Measurements from ENCODE around the gene KCNQ4.

Gene KCNQ4

GRCh38 chr1:40743860-40744259 is 39.7 kb upstream of the KCNQ4 start:
- no peak overlapping the region for H3K4me3 ChIP-seq (ENCODE audit: low read length)
- no peaks in the 10 kb centered on the region for H3K4me1 ChIP-seq (ENCODE audit: insufficient read depth, low read length)
- peaks cover 69% of the 10 kb centered on the region for H3K36me3 ChIP-seq (ENCODE audit: insufficient read depth, low read length)
- no peak overlapping the region for H3K9ac ChIP-seq (ENCODE audit: low read depth, low read length)
- no peak overlapping the region for H3K27ac ChIP-seq (ENCODE audit: low read depth, low read length)
- no peaks in the 10 kb centered on the region for H3K27me3 ChIP-seq (ENCODE audit: insufficient read depth, low read length)
- WGBS, result 92% methylated on average over 3 of the region's 3 CpGs
- H3K9me3 ChIP-seq (ENCODE audit: insufficient read depth, low read depth, low read length), result no peaks in the 10 kb centered on the region

DNA sequence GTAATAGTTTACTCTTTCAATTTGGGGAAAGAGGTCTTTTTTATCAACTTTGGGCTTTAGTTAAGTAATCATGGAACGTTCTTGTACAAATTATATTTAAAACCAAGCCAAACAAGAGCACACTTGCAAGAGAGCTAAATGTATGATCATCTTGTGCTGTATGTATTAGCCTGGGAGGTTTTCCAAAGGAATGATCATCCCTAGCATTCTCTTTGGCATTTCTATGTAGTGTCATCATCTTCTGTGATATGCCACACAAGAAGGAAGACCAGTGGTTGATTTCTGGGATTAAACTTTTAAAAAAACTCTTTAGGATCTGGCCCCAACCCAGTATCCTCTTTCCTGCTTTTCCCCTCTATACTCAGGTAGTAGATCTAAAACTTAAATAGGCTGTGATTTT is 38.4 kb upstream of the KCNQ4 start:
- Histone ChIP-seq H3K36me3 (ENCODE audit: insufficient read depth, low read length) (peaks cover 69% of the 10 kb centered on the region), H3K9ac (ENCODE audit: low read depth, low read length) (no peak overlapping the region), H3K4me3 (ENCODE audit: low read length) (no peak overlapping the region), H3K27ac (ENCODE audit: low read depth, low read length) (no peak overlapping the region), H3K4me1 (ENCODE audit: insufficient read depth, low read length) (no peaks in the 10 kb centered on the region), H3K9me3 (ENCODE audit: insufficient read depth, low read depth, low read length) (no peaks in the 10 kb centered on the region), H3K27me3 (ENCODE audit: insufficient read depth, low read length) (no peaks in the 10 kb centered on the region)
- WGBS, result no CpG with 5 or more reads among the region's 1 CpG

GRCh38 chr1:40746344-40747090 is 37.1 kb upstream of the KCNQ4 start:
- no peaks in the 10 kb centered on the region for H3K4me1 ChIP-seq (ENCODE audit: insufficient read depth, low read length)

GRCh38 chr1:40748841-40749718 is 34.5 kb upstream of the KCNQ4 start:
- WGBS, result 95% methylated on average over 5 of the region's 5 CpGs
- peaks cover 76% of the 10 kb centered on the region for H3K36me3 ChIP-seq (ENCODE audit: insufficient read depth, low read length)

More at GRCh38 chr1:40746344-40747090, 37.1 kb upstream of the KCNQ4 start:
- no peak overlapping the region for H3K4me3 ChIP-seq (ENCODE audit: low read length)
- no peaks in the 10 kb centered on the region for H3K9me3 ChIP-seq (ENCODE audit: insufficient read depth, low read depth, low read length)
- 100% methylated on average over 2 of the region's 2 CpGs for WGBS
- H3K27ac ChIP-seq (ENCODE audit: low read depth, low read length), result no peak overlapping the region
- H3K27me3 ChIP-seq (ENCODE audit: insufficient read depth, low read length), result no peaks in the 10 kb centered on the region
- H3K9ac ChIP-seq (ENCODE audit: low read depth, low read length), result no peak overlapping the region
- peaks cover 71% of the 10 kb centered on the region for H3K36me3 ChIP-seq (ENCODE audit: insufficient read depth, low read length)

GRCh38 chr1:40749817-40750216 is 33.8 kb upstream of the KCNQ4 start:
- H3K4me1 ChIP-seq (ENCODE audit: insufficient read depth, low read length), result no peaks in the 10 kb centered on the region
- no peak overlapping the region for H3K9ac ChIP-seq (ENCODE audit: low read depth, low read length)
- 85% methylated on average over 3 of the region's 3 CpGs for WGBS
- H3K9me3 ChIP-seq (ENCODE audit: insufficient read depth, low read depth, low read length), result no peaks in the 10 kb centered on the region
- no peak overlapping the region for H3K4me3 ChIP-seq (ENCODE audit: low read length)
- no peaks in the 10 kb centered on the region for H3K27me3 ChIP-seq (ENCODE audit: insufficient read depth, low read length)
- H3K36me3 ChIP-seq (ENCODE audit: insufficient read depth, low read length), result peaks cover 84% of the 10 kb centered on the region
- no peak overlapping the region for H3K27ac ChIP-seq (ENCODE audit: low read depth, low read length)

More at GRCh38 chr1:40748841-40749718, 34.5 kb upstream of the KCNQ4 start:
- H3K4me1 ChIP-seq (ENCODE audit: insufficient read depth, low read length), result no peaks in the 10 kb centered on the region
- no peak overlapping the region for H3K4me3 ChIP-seq (ENCODE audit: low read length)
- H3K9ac ChIP-seq (ENCODE audit: low read depth, low read length), result no peak overlapping the region
- H3K27ac ChIP-seq (ENCODE audit: low read depth, low read length), result no peak overlapping the region
- no peaks in the 10 kb centered on the region for H3K27me3 ChIP-seq (ENCODE audit: insufficient read depth, low read length)
- no peaks in the 10 kb centered on the region for H3K9me3 ChIP-seq (ENCODE audit: insufficient read depth, low read depth, low read length)

DNA sequence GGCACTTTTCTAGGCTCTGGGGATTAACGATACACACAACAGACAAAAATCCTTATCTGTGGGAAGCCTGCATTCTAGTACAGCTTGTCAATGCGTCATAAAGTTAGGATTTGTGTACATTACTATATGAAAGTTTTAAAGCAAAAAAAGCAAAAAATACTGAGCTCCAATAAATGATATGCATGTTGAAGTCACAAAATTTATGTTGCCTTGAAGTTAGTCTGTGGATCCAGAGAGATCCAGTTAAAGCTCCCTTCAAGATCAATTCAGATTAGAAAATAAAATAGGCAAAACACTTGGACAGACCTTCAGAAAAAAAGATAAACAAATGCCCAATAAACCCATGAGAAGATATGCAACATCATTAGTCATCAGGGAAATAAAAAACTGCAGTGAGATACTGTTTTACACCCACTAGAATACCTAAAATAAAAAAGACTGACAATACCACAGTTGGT is 33.1 kb upstream of the KCNQ4 start:
- Histone ChIP-seq H3K36me3 (ENCODE audit: insufficient read depth, low read length) (peaks cover 87% of the 10 kb centered on the region), H3K4me3 (ENCODE audit: low read length) (no peak overlapping the region), H3K27me3 (ENCODE audit: insufficient read depth, low read length) (no peaks in the 10 kb centered on the region), H3K9ac (ENCODE audit: low read depth, low read length) (no peak overlapping the region), H3K4me1 (ENCODE audit: insufficient read depth, low read length) (no peaks in the 10 kb centered on the region), H3K9me3 (ENCODE audit: insufficient read depth, low read depth, low read length) (no peaks in the 10 kb centered on the region), H3K27ac (ENCODE audit: low read depth, low read length) (no peak overlapping the region)
- WGBS, result 94% methylated on average over 2 of the region's 2 CpGs

GRCh38 chr1:40751802-40752201 is 31.8 kb upstream of the KCNQ4 start:
- 92% methylated on average over 3 of the region's 4 CpGs for WGBS
- peaks cover 95% of the 10 kb centered on the region for H3K36me3 ChIP-seq (ENCODE audit: insufficient read depth, low read length)

GRCh38 chr1:40753142-40753882 is 30.3 kb upstream of the KCNQ4 start:
- WGBS, result 96% methylated on average over 8 of the region's 8 CpGs
- no peaks in the 10 kb centered on the region for H3K27me3 ChIP-seq (ENCODE audit: insufficient read depth, low read length)
- no peak overlapping the region for H3K4me3 ChIP-seq (ENCODE audit: low read length)
- no peak overlapping the region for H3K9ac ChIP-seq (ENCODE audit: low read depth, low read length)
- H3K4me1 ChIP-seq (ENCODE audit: insufficient read depth, low read length), result no peaks in the 10 kb centered on the region
- H3K9me3 ChIP-seq (ENCODE audit: insufficient read depth, low read depth, low read length), result no peaks in the 10 kb centered on the region
- no peak overlapping the region for H3K27ac ChIP-seq (ENCODE audit: low read depth, low read length)
- peaks cover 100% of the 10 kb centered on the region for H3K36me3 ChIP-seq (ENCODE audit: insufficient read depth, low read length)

More at GRCh38 chr1:40751802-40752201, 31.8 kb upstream of the KCNQ4 start:
- Histone ChIP-seq H3K9ac (ENCODE audit: low read depth, low read length) (no peak overlapping the region), H3K27ac (ENCODE audit: low read depth, low read length) (no peak overlapping the region), H3K4me3 (ENCODE audit: low read length) (no peak overlapping the region), H3K9me3 (ENCODE audit: insufficient read depth, low read depth, low read length) (no peaks in the 10 kb centered on the region), H3K27me3 (ENCODE audit: insufficient read depth, low read length) (no peaks in the 10 kb centered on the region), H3K4me1 (ENCODE audit: insufficient read depth, low read length) (no peaks in the 10 kb centered on the region)

DNA sequence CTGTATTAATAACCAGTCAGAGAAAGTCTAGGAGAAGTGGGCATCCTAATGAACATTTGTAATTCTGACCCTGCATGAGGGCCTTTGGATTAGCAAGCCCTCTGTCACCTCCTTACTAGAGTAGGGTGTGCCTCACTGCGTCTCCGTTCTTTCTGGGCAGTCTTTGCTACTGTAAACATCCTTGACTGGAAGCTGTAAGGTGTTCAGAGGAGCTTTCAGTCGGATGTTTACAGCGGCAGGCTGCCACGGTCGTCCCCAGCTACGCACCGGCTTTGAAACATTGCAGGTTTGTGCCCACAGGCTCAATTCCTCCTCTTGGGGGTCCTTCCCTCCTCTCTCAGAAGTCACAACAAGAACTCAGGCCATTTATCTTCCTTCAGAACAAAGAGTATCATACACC is 29.4 kb upstream of the KCNQ4 start:
- no peaks in the 10 kb centered on the region for H3K9me3 ChIP-seq (ENCODE audit: insufficient read depth, low read depth, low read length)
- H3K36me3 ChIP-seq (ENCODE audit: insufficient read depth, low read length), result peaks cover 100% of the 10 kb centered on the region
- H3K4me3 ChIP-seq (ENCODE audit: low read length), result no peak overlapping the region
- 94% methylated on average over 8 of the region's 8 CpGs for WGBS
- H3K4me1 ChIP-seq (ENCODE audit: insufficient read depth, low read length), result no peaks in the 10 kb centered on the region
- no peaks in the 10 kb centered on the region for H3K27me3 ChIP-seq (ENCODE audit: insufficient read depth, low read length)
- no peak overlapping the region for H3K27ac ChIP-seq (ENCODE audit: low read depth, low read length)
- no peak overlapping the region for H3K9ac ChIP-seq (ENCODE audit: low read depth, low read length)

GRCh38 chr1:40755067-40755466 is 28.5 kb upstream of the KCNQ4 start:
- Histone ChIP-seq H3K9me3 (ENCODE audit: insufficient read depth, low read depth, low read length) (no peaks in the 10 kb centered on the region), H3K27ac (ENCODE audit: low read depth, low read length) (no peak overlapping the region), H3K27me3 (ENCODE audit: insufficient read depth, low read length) (no peaks in the 10 kb centered on the region), H3K9ac (ENCODE audit: low read depth, low read length) (no peak overlapping the region), H3K4me1 (ENCODE audit: insufficient read depth, low read length) (no peaks in the 10 kb centered on the region), H3K36me3 (ENCODE audit: insufficient read depth, low read length) (peaks cover 100% of the 10 kb centered on the region), H3K4me3 (ENCODE audit: low read length) (no peak overlapping the region)
- WGBS, result 84% methylated on average over 4 of the region's 4 CpGs

DNA sequence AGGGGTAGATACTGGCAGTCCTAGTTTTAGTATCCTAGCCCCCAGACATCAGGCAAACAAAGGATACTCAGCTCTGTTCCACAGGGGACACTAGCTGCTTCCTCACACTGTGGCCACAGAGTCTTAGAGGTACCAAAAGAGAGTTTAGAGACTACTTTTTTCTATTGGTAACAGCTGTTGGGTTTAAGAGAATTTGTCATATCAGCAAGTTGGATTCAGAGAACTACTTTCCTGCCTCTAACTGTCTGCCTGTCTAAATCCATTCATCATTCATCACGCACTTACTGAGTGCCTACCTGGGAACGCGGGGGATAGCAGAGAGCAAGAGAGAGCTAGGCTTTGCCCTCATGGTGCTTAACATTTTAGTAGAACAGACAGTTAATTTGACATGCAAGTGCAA is 27.1 kb upstream of the KCNQ4 start:
- H3K9me3 ChIP-seq (ENCODE audit: insufficient read depth, low read depth, low read length), result no peaks in the 10 kb centered on the region
- H3K27ac ChIP-seq (ENCODE audit: low read depth, low read length), result no peak overlapping the region
- H3K4me1 ChIP-seq (ENCODE audit: insufficient read depth, low read length), result no peaks in the 10 kb centered on the region
- H3K9ac ChIP-seq (ENCODE audit: low read depth, low read length), result no peak overlapping the region
- no peaks in the 10 kb centered on the region for H3K27me3 ChIP-seq (ENCODE audit: insufficient read depth, low read length)
- 98% methylated on average over 3 of the region's 3 CpGs for WGBS
- H3K4me3 ChIP-seq (ENCODE audit: low read length), result no peak overlapping the region
- peaks cover 99% of the 10 kb centered on the region for H3K36me3 ChIP-seq (ENCODE audit: insufficient read depth, low read length)

Measured in HUES64 (cell line).